ENCODE measurements around the gene BTNL3.
"Not testable (repeated sequence)": the region's sequence is repeated elsewhere in the genome, so short reads cannot be mapped to it uniquely, and the experiment has no call there.

BTNL3 gene

GRCh38 chr5:180988592-180988991 lies at the start of gene BTNL3:
BTNL3 (plus strand) TSS chr5:180988846; CDS start chr5:180989029, 183 bp downstream.
- DNase-seq (ENCODE audit: low read depth in 2 of 2) = no peak

GRCh38 chr5:180950291-180950949 lies 38.2 kb upstream of the BTNL3 start:
- no peak for DNase-seq (ENCODE audit: low read depth in 2 of 2)

DNA sequence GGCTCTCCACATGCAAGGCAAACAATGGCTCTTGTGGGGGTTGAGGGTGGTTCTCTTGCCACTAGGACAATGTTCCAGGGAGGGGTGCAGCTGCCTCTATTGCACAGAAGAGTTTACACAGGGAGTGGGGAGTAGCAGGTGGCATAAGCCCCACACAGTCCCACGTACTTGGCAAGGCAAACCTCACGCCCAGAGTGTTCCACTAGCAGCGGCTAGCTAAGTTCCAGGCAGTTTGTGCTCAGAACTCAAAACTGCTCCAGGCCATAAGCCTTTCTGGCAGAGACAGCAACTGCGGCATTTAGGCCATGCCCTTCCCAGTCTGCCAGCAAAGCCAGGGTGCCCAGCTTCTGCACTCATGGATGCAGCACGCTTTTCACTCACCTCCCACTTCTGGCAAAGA lies 29.0 kb upstream of the BTNL3 start:
- DNase-seq (ENCODE audit: low read depth in 2 of 2) = no peak

GRCh38 chr5:180960209-180960608 lies 28.4 kb upstream of the BTNL3 start:
- DNase-seq (ENCODE audit: low read depth in 2 of 2) = no peak

- no peak for DNase-seq (ENCODE audit: low read depth in 2 of 2)
These were observed 19.2 kb upstream of the BTNL3 start for GRCh38 chr5:180969406-180969805.

DNA sequence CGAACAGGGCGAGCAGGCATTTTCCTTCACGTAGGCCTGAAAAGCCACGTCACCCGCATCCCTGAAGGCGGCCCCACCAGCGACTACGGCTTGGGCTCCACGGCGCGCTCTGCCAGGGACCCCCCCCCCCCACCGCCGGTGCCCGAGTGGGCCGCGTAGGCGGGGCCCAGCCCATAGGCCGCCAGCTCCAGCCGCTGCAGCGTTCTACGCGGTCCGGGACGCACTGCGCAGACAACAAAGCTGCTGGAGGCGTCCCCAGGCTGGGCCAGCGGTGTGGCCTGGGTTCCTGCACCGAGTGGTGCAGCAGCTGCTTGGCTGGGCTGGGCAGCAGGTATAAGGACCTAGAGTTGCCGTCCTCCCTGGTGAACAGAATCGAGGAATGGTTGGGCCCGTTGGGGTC lies 18.3 kb upstream of the BTNL3 start:
- no peak for DNase-seq (ENCODE audit: low read depth in 2 of 2)

DNA sequence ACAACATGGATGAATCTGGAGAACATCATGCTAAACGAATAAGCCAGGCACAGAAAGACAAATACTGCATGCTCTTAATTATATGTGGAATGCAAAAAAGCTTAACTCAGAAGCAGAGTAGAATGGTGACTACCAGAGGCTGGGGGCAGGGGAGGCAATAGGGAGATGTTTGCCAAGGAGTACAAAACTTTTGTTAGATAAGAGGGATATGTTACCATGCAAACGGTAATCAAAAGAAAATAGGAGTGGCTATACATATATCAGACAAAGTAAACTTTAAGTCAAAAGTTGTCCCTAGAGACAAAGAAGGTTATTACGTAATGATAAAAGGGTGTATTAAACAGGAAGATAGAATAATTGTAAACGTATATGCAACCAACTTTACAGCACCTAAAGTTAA lies 17.8 kb upstream of the BTNL3 start:
- no peak for DNase-seq (ENCODE audit: low read depth in 2 of 2)

GRCh38 chr5:180974612-180975315 lies 13.9 kb upstream of the BTNL3 start:
- DNase-seq (ENCODE audit: low read depth in 2 of 2) = no peak

GRCh38 chr5:180975338-180975737 lies 13.3 kb upstream of the BTNL3 start:
- no peak for DNase-seq (ENCODE audit: low read depth in 2 of 2)

DNA sequence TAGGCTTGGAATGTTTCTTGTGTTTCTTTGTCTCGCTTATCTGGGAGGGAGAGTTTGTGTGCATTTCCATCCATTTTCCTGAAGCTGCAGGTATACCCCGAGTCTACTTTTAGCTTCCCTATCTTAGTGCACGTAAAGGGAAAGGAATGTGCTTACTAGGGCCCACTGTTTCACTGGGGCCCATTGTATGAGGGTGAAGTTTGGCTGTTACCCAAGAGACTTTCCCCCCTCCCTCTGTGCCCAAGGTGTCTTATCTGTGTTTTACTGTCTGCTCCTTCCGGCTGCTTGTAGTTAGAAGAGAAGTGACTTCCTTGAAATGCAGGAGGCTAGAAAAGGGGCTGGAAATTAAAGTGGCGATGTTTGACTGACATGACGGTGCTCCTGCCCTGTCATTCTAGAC lies 12.1 kb upstream of the BTNL3 start:
- DNase-seq (ENCODE audit: low read depth in 2 of 2) = no peak

DNA sequence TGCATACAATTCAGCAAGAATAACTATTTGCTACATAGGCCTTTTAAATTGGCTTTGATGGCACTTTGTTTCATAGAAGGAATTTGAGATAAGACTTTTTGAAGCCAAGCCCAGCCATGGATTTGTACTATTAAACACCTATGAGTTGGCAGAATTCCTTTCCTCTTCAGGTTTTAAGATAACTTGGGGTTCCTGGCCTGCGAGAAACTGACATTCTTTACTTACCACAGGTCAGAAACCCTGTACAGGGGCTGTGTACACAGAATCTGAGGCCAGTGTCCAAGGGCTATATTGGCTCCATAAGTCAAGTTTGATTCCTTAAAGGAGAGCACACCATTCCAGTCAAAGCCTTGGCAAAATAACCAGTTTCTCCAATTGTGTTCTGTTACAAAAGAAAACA lies 10.8 kb upstream of the BTNL3 start:
- no peak for DNase-seq (ENCODE audit: low read depth in 2 of 2)

DNA sequence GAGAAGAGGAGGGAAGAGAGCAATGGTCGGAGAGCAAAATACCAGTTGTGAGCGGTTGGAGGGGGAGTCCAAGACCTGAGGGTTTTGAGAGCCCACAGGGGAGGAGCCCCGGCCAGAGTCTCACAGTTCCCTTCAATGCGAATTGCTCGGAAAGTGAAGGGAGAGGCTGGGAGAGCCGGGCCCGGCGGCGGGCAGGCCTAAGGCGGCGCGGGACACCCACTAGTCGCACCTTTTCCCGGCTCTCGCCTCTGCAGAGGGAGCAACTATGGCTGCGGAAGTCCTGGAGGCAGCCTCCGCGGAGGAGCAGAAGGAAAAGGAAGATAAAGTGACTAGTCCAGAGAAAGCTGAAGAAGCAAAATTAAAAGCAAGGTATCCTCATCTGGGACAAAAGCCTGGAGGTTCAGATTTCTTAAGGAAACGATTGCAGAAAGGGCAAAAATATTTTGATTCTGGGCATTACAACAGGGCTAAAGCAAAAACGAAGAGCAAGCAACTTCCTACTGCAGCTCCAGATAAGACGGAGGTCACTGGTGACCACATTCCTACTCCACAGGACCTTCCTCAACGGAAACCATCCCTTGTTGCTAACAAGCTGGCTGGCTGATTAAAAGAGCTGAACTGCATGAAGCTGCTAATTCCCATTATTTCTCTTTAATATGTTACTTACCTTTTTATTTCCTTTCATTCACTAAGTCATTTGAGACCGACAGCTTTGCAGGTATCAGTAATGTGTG lies 6.5 kb upstream of the BTNL3 start:
- DNase-seq (ENCODE audit: low read depth in 2 of 2) = no peak

- no peak for DNase-seq (ENCODE audit: low read depth in 2 of 2)
These were observed 630 bp upstream of the BTNL3 start for GRCh38 chr5:180988016-180988415.

DNA sequence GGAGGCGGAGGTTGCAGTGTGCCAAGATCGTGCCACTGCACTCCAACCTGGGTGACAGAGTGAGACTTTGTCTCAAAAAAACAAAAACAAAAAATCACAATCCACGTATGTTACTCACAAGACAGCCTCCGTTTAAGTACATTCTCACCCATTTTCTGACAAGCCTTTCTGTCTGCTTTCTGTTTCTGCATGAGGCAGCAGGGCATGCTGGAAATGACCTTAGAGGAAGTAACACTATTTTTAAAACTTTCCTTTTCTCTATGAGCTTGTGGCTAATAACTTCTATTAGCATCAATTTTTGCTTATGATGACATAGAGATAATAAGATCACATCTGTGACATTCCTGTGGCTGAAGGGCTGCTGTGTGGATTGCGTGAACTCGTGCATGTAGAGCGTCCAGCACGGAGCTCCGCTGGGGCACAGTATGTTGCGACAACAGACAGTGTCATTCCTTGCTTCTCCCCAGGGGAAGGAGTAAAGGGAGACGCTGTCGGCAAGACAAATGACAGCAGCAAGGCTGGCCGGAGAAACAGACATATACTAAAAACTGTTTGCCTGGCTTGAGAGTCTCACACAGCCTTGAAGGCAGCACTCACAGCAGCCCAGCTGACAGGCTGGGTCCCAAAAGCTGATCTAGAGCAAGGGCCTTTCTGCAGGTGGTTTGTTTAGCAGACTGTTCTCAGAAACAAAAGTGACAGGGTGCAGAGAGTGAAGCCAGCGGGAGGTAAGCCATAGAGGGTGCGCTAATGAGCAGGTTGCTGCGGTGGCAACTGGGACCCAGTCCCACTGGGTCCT lies 1.6 kb downstream of the BTNL3 start:
- no peak for DNase-seq (ENCODE audit: low read depth in 2 of 2)

GRCh38 chr5:180990882-180991242 lies 2.2 kb downstream of the BTNL3 start:
- no peak for DNase-seq (ENCODE audit: low read depth in 2 of 2)

- DNase-seq (ENCODE audit: low read depth in 2 of 2) = no peak
These were observed 13.3 kb downstream of the BTNL3 start for GRCh38 chr5:181001947-181002346.

- DNase-seq (ENCODE audit: low read depth in 2 of 2) = no peak
These were observed 17.1 kb downstream of the BTNL3 start for GRCh38 chr5:181005791-181006190.

- DNase-seq (ENCODE audit: low read depth in 2 of 2) = no peak
These were observed 19.5 kb downstream of the BTNL3 start for GRCh38 chr5:181008136-181008535.

- DNase-seq (ENCODE audit: low read depth in 2 of 2) = not testable (repeated sequence)
These were observed 21.4 kb downstream of the BTNL3 start for GRCh38 chr5:181010018-181010417.

DNA sequence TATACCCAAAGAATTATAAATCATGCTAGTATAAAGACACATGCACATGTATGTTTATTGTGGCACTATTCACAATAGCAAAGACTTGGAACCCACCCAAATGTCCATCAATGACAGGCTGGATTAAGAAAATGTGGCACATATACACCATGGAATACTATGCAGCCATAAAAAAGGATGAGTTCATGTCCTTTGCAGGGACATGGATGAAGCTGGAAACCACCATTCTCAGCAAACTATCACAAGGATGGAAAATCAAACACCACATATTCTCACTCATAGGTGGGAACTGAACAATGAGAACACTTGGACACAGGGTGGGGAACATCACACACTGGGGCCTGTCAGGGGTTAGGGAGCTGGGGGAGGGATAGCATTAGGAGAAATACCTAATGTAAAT lies 26.0 kb downstream of the BTNL3 start:
- not testable (repeated sequence) for DNase-seq (ENCODE audit: low read depth in 2 of 2)

DNA sequence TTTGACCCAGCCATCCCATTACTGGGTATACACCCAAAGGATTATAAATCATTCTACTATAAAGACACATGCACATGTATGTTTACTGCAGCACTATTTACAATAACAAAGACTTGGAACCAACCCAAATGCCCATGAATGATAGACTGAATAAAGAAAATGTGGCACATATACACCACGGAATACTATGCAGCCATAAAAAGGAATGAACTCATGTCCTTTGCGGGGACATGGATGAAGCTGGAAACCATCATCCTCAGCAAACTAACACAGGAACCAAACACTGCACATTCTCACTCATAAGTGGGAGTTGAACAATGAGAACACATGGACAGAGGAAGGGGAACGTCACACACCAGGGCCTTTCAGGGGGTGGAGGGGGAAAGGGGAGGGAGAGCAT lies 28.8 kb downstream of the BTNL3 start:
- not testable (repeated sequence) for DNase-seq (ENCODE audit: low read depth in 2 of 2)

DNA sequence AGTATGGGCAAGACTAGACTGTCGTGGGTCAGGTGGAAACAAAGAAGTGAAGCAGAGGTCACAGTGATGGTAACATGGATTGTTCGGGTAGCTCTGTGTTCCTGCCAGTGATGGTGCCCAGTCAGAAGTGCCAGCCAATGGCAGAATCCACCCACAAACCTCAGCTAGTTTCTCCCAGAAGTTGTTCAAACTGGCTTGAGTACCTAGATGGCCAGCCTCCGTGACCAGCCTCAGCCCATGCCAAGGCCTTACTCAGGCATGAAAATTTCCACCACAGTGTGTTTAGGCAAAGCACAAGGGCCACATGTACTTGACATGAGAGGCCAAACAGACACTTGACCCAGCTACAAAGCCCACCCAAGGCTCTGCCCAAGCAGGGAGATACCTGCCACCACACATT lies 32.0 kb downstream of the BTNL3 start:
- no peak for DNase-seq (ENCODE audit: low read depth in 2 of 2)

All from stimulated activated CD4-positive, alpha-beta T cell treated with anti-CD3 and anti-CD28 coated beads, Interleukin-1b, Interleukin-23, amount 100 ng/mL, for 4 hours (primary cell).